ENCODE data around the gene SUN1.

SUN1 gene

GRCh38 chr7:894164-894867 lies 62.0 kb downstream of the SUN1 start:
- DNase-seq = no peak

GRCh38 chr7:894927-895450 lies 62.7 kb downstream of the SUN1 start:
- no peak for DNase-seq

- no peak for DNase-seq
Observed at GRCh38 chr7:895451-896052, 63.3 kb downstream of the SUN1 start.

GRCh38 chr7:896346-897075 lies 64.2 kb downstream of the SUN1 start:
- DNase-seq = no peak

GRCh38 chr7:897086-897485 lies 64.8 kb downstream of the SUN1 start:
- no peak for DNase-seq

- no peak for DNase-seq
Observed at GRCh38 chr7:897771-898376, 65.6 kb downstream of the SUN1 start.

GRCh38 chr7:898460-898854 lies 66.2 kb downstream of the SUN1 start:
- no peak for DNase-seq

GRCh38 chr7:898855-899681 lies 66.8 kb downstream of the SUN1 start:
- no peak for DNase-seq

GRCh38 chr7:899806-900205 lies 67.5 kb downstream of the SUN1 start:
- no peak for DNase-seq

GRCh38 chr7:900331-901040 lies 68.2 kb downstream of the SUN1 start:
- no peak for DNase-seq

- no peak for DNase-seq
Observed at GRCh38 chr7:901041-901387, 68.7 kb downstream of the SUN1 start.

- DNase-seq = peak; percentile 46
Observed at GRCh38 chr7:901388-902154, 69.3 kb downstream of the SUN1 start.

GRCh38 chr7:902996-903395 lies 70.7 kb downstream of the SUN1 start:
- DNase-seq = no peak

GRCh38 chr7:903921-904755 lies 71.9 kb downstream of the SUN1 start:
- no peak for DNase-seq

- no peak for DNase-seq
Observed at GRCh38 chr7:904847-905246, 72.6 kb downstream of the SUN1 start.

GRCh38 chr7:906776-907157 lies 74.5 kb downstream of the SUN1 start:
- DNase-seq = peak; percentile 18

- DNase-seq = peak; percentile 32
Observed at GRCh38 chr7:907158-907980, 75.1 kb downstream of the SUN1 start.

- DNase-seq = no peak
Observed at GRCh38 chr7:908159-908581, 75.9 kb downstream of the SUN1 start.

All from CD4-positive, alpha-beta T cell treated with Interleukin-17A for 1 hour (primary cell).